Spinal cord (tissue), 10 donors: ENCODE results near the gene MTFR1L. TPM values are rescaled to one million over a fixed set of nuclear protein-coding genes. Genes with fewer than 3 reads are reported as not detected.

Experiments used
- DNase-seq, 6 donors: peaks; one replicate each; pipeline versions ENCODE4 v3.0.0 to v3.0.0-alpha.2; 2013 to 2015; ENCODE audit warnings: low spot score in 6 of 6, low read depth in 4 of 6
- H3K27ac ChIP-seq: one replicate; pipeline ENCODE4 v1.5.1; 2013; ENCODE audit warnings: low read depth, low read length, control low read depth
- H3K27me3 ChIP-seq: one replicate; pipeline ENCODE4 v1.6.1; 2013; ENCODE audit warnings: low read length; ENCODE audit not compliant: control insufficient read depth, insufficient read depth
- H3K36me3 ChIP-seq: one replicate; pipeline ENCODE4 v1.6.1; 2013; ENCODE audit warnings: low read length; ENCODE audit not compliant: control insufficient read depth, insufficient read depth
- H3K4me1 ChIP-seq: one replicate; pipeline ENCODE4 v1.6.1; 2013; ENCODE audit warnings: low read length; ENCODE audit not compliant: control insufficient read depth, insufficient read depth
- H3K4me3 ChIP-seq: one replicate; pipeline ENCODE4 v1.5.1; 2013; ENCODE audit warnings: low read depth, low read length, control low read depth
- H3K9me3 ChIP-seq: one replicate; pipeline ENCODE4 v1.6.1; 2013; ENCODE audit warnings: low read length; ENCODE audit not compliant: control insufficient read depth, insufficient read depth
- WGBS: methylation state at CpG from one replicate; pipeline ENCODE4 v1.1.5; 2013; ENCODE audit warnings: missing lambda C conversion rate; ENCODE audit not compliant: insufficient coverage; 5-methylcytosine and 5-hydroxymethylcytosine counted together
- polyA plus RNA-seq, 2 donors: library from polyadenylated mRNA; unstranded; fragments of 120-200 nt; gene quantifications; one replicate each; pipeline ENCODE4 v1.2.1, GENCODE V29; 2013; ENCODE audit not compliant: insufficient read length in 2 of 2
- total RNA-seq, 2 donors: library from RNA; depleted of rRNA in 1 of 2; stranded (reverse); fragments of 120-200 nt in 1 of 2; fragments of >200 nt in 1 of 2; gene quantifications; one replicate each; pipeline versions ENCODE4 v1.2.3 to v1.2.4, GENCODE V29; 2013 to 2014
- donor health status: healthy.

Gene MTFR1L
- total and polyA plus RNA-seq, 4 donors: 48.6 to 132 (median 99.7) TPM

GRCh38 chr1:25820247-25821111 is 725 bp downstream of the MTFR1L start:
- WGBS: under 1% methylated on average over 67 of the region's 67 CpGs
- Histone ChIP-seq H3K4me3 (peak overlapping the region; percentile 97), H3K9me3 (no peaks in the 10 kb centered on the region), H3K27me3 (no peaks in the 10 kb centered on the region), H3K36me3 (peaks cover 17% of the 10 kb centered on the region), H3K27ac (peak overlapping the region; percentile 97), H3K4me1 (peaks cover 31% of the 10 kb centered on the region)
- peak in 2 of 6 donors; percentile 42 to 45 for DNase-seq

- WGBS: 42% methylated on average over 10 of the region's 10 CpGs
- Histone ChIP-seq H3K9me3 (no peaks in the 10 kb centered on the region), H3K27ac (no peak overlapping the region), H3K4me3 (peak overlapping the region; percentile 97), H3K36me3 (peaks cover 15% of the 10 kb centered on the region), H3K4me1 (peaks cover 31% of the 10 kb centered on the region), H3K27me3 (no peaks in the 10 kb centered on the region)
- DNase-seq: no peak
Observed at GRCh38 chr1:25821112-25821476, 1.3 kb downstream of the MTFR1L start.

GRCh38 chr1:25821630-25822091 is 1.9 kb downstream of the MTFR1L start:
- Histone ChIP-seq H3K4me3 (peak overlapping the region; percentile 97), H3K27ac (no peak overlapping the region), H3K4me1 (peaks cover 31% of the 10 kb centered on the region), H3K36me3 (peaks cover 15% of the 10 kb centered on the region), H3K27me3 (no peaks in the 10 kb centered on the region), H3K9me3 (no peaks in the 10 kb centered on the region)
- no peak for DNase-seq
- WGBS: 69% methylated on average over 2 of the region's 5 CpGs

- no peak overlapping the region for H3K4me3 ChIP-seq
Observed at GRCh38 chr1:25825605-25826004, 5.9 kb downstream of the MTFR1L start.

GRCh38 chr1:25826571-25826970 is 6.8 kb downstream of the MTFR1L start:
- Histone ChIP-seq H3K9me3 (no peaks in the 10 kb centered on the region), H3K27ac (no peak overlapping the region), H3K4me1 (peaks cover 7% of the 10 kb centered on the region), H3K36me3 (peaks cover 42% of the 10 kb centered on the region), H3K27me3 (no peaks in the 10 kb centered on the region), H3K4me3 (no peak overlapping the region)
- WGBS: 95% methylated on average over 9 of the region's 10 CpGs
- no peak for DNase-seq

More at GRCh38 chr1:25825605-25826004, 5.9 kb downstream of the MTFR1L start:
- no peaks in the 10 kb centered on the region for H3K9me3 ChIP-seq
- H3K27ac ChIP-seq: no peak overlapping the region
- peaks cover 16% of the 10 kb centered on the region for H3K4me1 ChIP-seq
- WGBS: no CpG with 5 or more reads among the region's 2 CpGs
- peaks cover 39% of the 10 kb centered on the region for H3K36me3 ChIP-seq
- DNase-seq: no peak
- no peaks in the 10 kb centered on the region for H3K27me3 ChIP-seq

- Histone ChIP-seq H3K4me3 (no peak overlapping the region), H3K27ac (no peak overlapping the region), H3K9me3 (no peaks in the 10 kb centered on the region), H3K36me3 (peaks cover 56% of the 10 kb centered on the region), H3K4me1 (no peaks in the 10 kb centered on the region), H3K27me3 (no peaks in the 10 kb centered on the region)
- WGBS: no CpG with 5 or more reads among the region's 3 CpGs
- no peak for DNase-seq
Observed at GRCh38 chr1:25828491-25828890, 8.7 kb downstream of the MTFR1L start.

- no peak overlapping the region for H3K4me3 ChIP-seq
- H3K9me3 ChIP-seq: no peaks in the 10 kb centered on the region
- DNase-seq: no peak
- no CpG with 5 or more reads among the region's 1 CpG for WGBS
- no peaks in the 10 kb centered on the region for H3K4me1 ChIP-seq
- peaks cover 57% of the 10 kb centered on the region for H3K36me3 ChIP-seq
- no peaks in the 10 kb centered on the region for H3K27me3 ChIP-seq
- no peak overlapping the region for H3K27ac ChIP-seq
Observed at GRCh38 chr1:25829046-25829445, 9.3 kb downstream of the MTFR1L start.

- Histone ChIP-seq H3K27ac (no peak overlapping the region), H3K4me1 (no peaks in the 10 kb centered on the region), H3K36me3 (peaks cover 54% of the 10 kb centered on the region), H3K4me3 (no peak overlapping the region), H3K9me3 (no peaks in the 10 kb centered on the region), H3K27me3 (no peaks in the 10 kb centered on the region)
- WGBS: 100% methylated on average over 1 of the region's 5 CpGs
- DNase-seq: no peak
Observed at GRCh38 chr1:25831569-25832196, 11.9 kb downstream of the MTFR1L start.

GRCh38 chr1:25832336-25833037 is 12.7 kb downstream of the MTFR1L start:
- H3K36me3 ChIP-seq: peaks cover 46% of the 10 kb centered on the region
- H3K9me3 ChIP-seq: no peaks in the 10 kb centered on the region
- no peak for DNase-seq
- H3K4me1 ChIP-seq: no peaks in the 10 kb centered on the region
- no CpG with 5 or more reads among the region's 6 CpGs for WGBS
- H3K27ac ChIP-seq: no peak overlapping the region
- no peaks in the 10 kb centered on the region for H3K27me3 ChIP-seq
- no peak overlapping the region for H3K4me3 ChIP-seq
